ENCODE data around the gene MARCHF5. TPM values are rescaled to one million over a fixed set of nuclear protein-coding genes. Genes with fewer than 3 reads are reported as not detected.

Gene MARCHF5
- total RNA-seq, 2 experiments from 2014 or later: 33.5 to 36.1 TPM

- peak; percentile 55 for ATAC-seq (ENCODE audit: poor library complexity)
- H3K4me3 Mint-ChIP-seq: peak overlapping the region; percentile 68
- TF ChIP-seq CTCF (IDR thresholded peaks at IDR 0.05): no peak
- H3K9me3 ChIP-seq (ENCODE audit: control insufficient read depth in 1 of 2, insufficient read depth in 1 of 2, low read length in 2 of 2): no peaks in the 10 kb centered on the region
- H3K9me3 Mint-ChIP-seq: no peaks in the 10 kb centered on the region
- peaks cover 41% of the 10 kb centered on the region for H3K4me1 Mint-ChIP-seq (ENCODE audit: low read depth)
- peak in 12 of 14 experiments; percentile 11 to 63 (median 34) for DNase-seq
- ChIA-PET POLR2A (interaction anchor here (0.7 to 4.7 kb wide), 3 partner anchors 20 to 48 kb away, joined by 3 to 28 read pairs (median 9); partner anchors contain the start of genes CPEB3 and MARCHF5), CTCF (no interaction called here)
- H3K4me1 ChIP-seq (ENCODE audit: insufficient read depth, low read length): peaks cover 16% of the 10 kb centered on the region
- H3K36me3 Mint-ChIP-seq (ENCODE audit: low read depth): peaks cover 9% of the 10 kb centered on the region
- H3K27ac ChIP-seq (ENCODE audit: low read depth in 1 of 2, low read length in 2 of 2): no peak overlapping the region
- intact Hi-C loops (cut with DNase I, micrococcal nuclease): loop anchor here in 1 of 2 experiments (5.0 kb wide), 1 partner anchor 49 kb away; the partner anchor contains the start of genes CPEB3 and MARCHF5
- peak overlapping the region; percentile 26 for H3K4me3 ChIP-seq (ENCODE audit: low read length)
- no peaks in the 10 kb centered on the region for H3K27me3 ChIP-seq (ENCODE audit: control insufficient read depth in 1 of 2, insufficient read depth in 2 of 2, low read length in 2 of 2)
- H3K36me3 ChIP-seq (ENCODE audit: insufficient read depth, low read length): no peaks in the 10 kb centered on the region
- H3K27me3 Mint-ChIP-seq: no peaks in the 10 kb centered on the region
- no peak overlapping the region for H3K27ac Mint-ChIP-seq
These were observed 47.9 kb upstream of the MARCHF5 start for GRCh38 chr10:92242910-92243671.

GRCh38 chr10:92244796-92245195 is 46.2 kb upstream of the MARCHF5 start:
- Histone ChIP-seq H3K4me3 (ENCODE audit: low read length) (no peak overlapping the region), H3K9me3 (ENCODE audit: control insufficient read depth in 1 of 2, insufficient read depth in 1 of 2, low read length in 2 of 2) (no peaks in the 10 kb centered on the region), H3K4me1 (ENCODE audit: insufficient read depth, low read length) (peaks cover 6% of the 10 kb centered on the region), H3K27ac (ENCODE audit: low read depth in 1 of 2, low read length in 2 of 2) (no peak overlapping the region), H3K36me3 (ENCODE audit: insufficient read depth, low read length) (no peaks in the 10 kb centered on the region), H3K27me3 (ENCODE audit: control insufficient read depth in 1 of 2, insufficient read depth in 2 of 2, low read length in 2 of 2) (no peaks in the 10 kb centered on the region)
- Mint-ChIP-seq H3K9me3 (no peaks in the 10 kb centered on the region), H3K27ac (no peak overlapping the region), H3K4me1 (ENCODE audit: low read depth) (peaks cover 29% of the 10 kb centered on the region), H3K27me3 (no peaks in the 10 kb centered on the region), H3K4me3 (no peak overlapping the region), H3K36me3 (ENCODE audit: low read depth) (peaks cover 9% of the 10 kb centered on the region)
- intact Hi-C loops (cut with DNase I, micrococcal nuclease): loop anchor here in 1 of 2 experiments (5.0 kb wide), 1 partner anchor 48 kb away; the partner anchor contains the start of genes CPEB3 and MARCHF5
- no peak for ATAC-seq (ENCODE audit: poor library complexity)
- DNase-seq: no peak
- ChIA-PET POLR2A (no interaction called here), CTCF (no interaction called here)
- TF ChIP-seq CTCF (IDR thresholded peaks at IDR 0.05): no peak

- DNase-seq (no peak), ATAC-seq (ENCODE audit: poor library complexity) (no peak)
- TF ChIP-seq CTCF (IDR thresholded peaks at IDR 0.05): no peak
- H3K27me3 ChIP-seq (ENCODE audit: control insufficient read depth in 1 of 2, insufficient read depth in 2 of 2, low read length in 2 of 2): no peaks in the 10 kb centered on the region
- H3K27ac ChIP-seq (ENCODE audit: low read depth in 1 of 2, low read length in 2 of 2): no peak overlapping the region
- Mint-ChIP-seq H3K27ac (no peak overlapping the region), H3K9me3 (no peaks in the 10 kb centered on the region), H3K4me3 (no peak overlapping the region), H3K27me3 (no peaks in the 10 kb centered on the region), H3K4me1 (ENCODE audit: low read depth) (peaks cover under 1% of the 10 kb centered on the region), H3K36me3 (ENCODE audit: low read depth) (no peaks in the 10 kb centered on the region)
- H3K4me1 ChIP-seq (ENCODE audit: insufficient read depth, low read length): no peaks in the 10 kb centered on the region
- POLR2A ChIA-PET: no interaction called here
- CTCF ChIA-PET: interaction anchor here (0.9 kb wide), 1 partner anchor 45 kb away, joined by 3 read pairs; no protein-coding TSS in a partner anchor
- intact Hi-C loops (cut with DNase I, micrococcal nuclease): no loop called here
- no peaks in the 10 kb centered on the region for H3K9me3 ChIP-seq (ENCODE audit: control insufficient read depth in 1 of 2, insufficient read depth in 1 of 2, low read length in 2 of 2)
- H3K4me3 ChIP-seq (ENCODE audit: low read length): no peak overlapping the region
- H3K36me3 ChIP-seq (ENCODE audit: insufficient read depth, low read length): no peaks in the 10 kb centered on the region
These were observed 42.4 kb upstream of the MARCHF5 start for GRCh38 chr10:92248566-92248965.
